ENCODE results near the gene MX2.

Gene MX2

DNA sequence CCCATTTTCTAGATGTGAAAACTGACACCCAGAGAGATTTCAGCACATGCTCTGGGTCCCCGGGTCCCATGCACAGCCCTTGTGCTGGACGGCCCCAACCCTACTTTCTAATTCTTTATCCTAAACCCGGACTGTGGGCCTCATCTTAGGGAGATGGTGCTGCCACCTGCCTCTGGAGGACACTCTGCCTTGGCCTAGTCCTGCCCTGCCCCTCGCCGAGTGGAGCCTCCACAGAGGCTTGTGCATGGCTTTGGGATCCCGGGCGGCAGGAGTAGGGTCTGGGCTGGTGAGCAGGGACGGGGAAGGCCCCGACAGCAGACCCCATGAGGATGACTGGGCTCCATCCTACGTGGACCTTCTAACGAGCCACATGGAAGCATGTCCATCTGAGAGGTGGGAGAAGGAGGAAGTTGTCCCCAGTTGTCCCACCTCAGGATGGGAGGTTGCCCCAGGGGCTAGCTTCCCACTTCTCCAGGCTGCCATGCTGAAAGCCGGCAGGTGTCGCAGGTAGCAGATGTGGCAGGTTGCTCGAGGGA is 12.4 kb downstream of the MX2 start:
- DNase-seq (ENCODE audit: low spot score) = no peak
- TF ChIP-seq, protein P1, sequence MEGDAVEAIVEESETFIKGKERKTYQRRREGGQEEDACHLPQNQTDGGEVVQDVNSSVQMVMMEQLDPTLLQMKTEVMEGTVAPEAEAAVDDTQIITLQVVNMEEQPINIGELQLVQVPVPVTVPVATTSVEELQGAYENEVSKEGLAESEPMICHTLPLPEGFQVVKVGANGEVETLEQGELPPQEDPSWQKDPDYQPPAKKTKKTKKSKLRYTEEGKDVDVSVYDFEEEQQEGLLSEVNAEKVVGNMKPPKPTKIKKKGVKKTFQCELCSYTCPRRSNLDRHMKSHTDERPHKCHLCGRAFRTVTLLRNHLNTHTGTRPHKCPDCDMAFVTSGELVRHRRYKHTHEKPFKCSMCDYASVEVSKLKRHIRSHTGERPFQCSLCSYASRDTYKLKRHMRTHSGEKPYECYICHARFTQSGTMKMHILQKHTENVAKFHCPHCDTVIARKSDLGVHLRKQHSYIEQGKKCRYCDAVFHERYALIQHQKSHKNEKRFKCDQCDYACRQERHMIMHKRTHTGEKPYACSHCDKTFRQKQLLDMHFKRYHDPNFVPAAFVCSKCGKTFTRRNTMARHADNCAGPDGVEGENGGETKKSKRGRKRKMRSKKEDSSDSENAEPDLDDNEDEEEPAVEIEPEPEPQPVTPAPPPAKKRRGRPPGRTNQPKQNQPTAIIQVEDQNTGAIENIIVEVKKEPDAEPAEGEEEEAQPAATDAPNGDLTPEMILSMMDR (IDR thresholded peaks at IDR 0.05; ENCODE audit: borderline replicate concordance, control extremely low read depth, extremely low read depth, insufficient read depth, missing control alignments) = no peak
- in situ Hi-C loops (cut with MboI; ENCODE audit: low sequenced_read_pairs, unreplicated experiment) = no loop called here

DNA sequence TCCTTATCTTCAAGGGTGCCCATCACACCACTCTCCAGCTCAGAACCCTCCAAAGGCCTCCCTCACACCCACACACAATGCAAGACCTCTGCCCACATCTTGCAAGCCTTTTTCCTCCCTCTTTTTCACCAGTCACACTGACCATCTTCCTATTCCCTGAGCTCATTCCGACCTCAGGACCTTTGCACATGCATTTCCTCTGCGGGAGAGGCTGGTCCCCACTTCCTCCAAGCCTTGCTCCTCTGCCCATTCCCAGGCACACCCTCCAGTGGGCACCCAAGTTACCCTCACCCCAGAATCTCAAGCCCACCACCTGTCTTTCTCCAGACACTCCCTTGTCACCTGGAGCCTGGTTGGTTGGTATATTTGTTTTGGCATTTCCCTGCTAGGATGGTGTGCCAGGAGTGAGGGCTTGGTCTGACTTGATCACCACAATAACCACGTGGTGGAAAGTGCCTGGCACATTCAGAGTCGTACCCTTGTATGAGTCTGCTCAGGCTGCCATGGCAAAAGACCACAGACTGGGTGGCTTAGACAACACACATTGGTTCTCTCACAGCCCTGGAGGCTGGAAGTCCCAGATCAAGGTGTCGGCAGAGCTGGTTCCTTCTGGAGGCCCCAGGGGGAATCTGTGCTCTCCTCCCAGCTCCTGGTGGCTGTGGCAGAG is 13.2 kb downstream of the MX2 start:
- in situ Hi-C loops (cut with MboI; ENCODE audit: low sequenced_read_pairs, unreplicated experiment) = no loop called here
- DNase-seq (ENCODE audit: low spot score) = no peak
- TF ChIP-seq, protein P1 (IDR thresholded peaks at IDR 0.05; ENCODE audit: borderline replicate concordance, control extremely low read depth, extremely low read depth, insufficient read depth, missing control alignments) = no peak

DNA sequence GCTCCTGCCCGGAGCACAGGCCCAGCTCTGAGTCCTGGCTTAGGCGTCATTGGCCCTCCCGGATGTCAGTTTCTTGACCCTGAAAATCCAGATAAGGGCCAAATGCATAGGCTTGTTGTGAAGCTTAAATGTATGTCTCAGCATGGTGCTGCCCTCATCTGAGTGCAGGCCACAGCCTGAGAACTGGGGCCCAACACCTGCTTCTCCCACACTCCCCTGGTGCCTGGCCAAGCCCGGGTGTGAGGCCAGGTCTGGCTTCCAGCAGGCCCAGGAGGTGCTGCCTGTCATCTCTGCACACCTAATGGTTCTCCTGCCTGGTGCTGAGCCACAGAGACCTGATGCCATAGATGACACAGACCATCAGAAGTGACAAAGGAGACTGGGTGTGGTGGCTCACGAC is 14.0 kb downstream of the MX2 start:
- in situ Hi-C loops (cut with MboI; ENCODE audit: low sequenced_read_pairs, unreplicated experiment) = no loop called here
- no peak for DNase-seq (ENCODE audit: low spot score)
- TF ChIP-seq, protein P1 (IDR thresholded peaks at IDR 0.05; ENCODE audit: borderline replicate concordance, control extremely low read depth, extremely low read depth, insufficient read depth, missing control alignments) = no peak

DNA sequence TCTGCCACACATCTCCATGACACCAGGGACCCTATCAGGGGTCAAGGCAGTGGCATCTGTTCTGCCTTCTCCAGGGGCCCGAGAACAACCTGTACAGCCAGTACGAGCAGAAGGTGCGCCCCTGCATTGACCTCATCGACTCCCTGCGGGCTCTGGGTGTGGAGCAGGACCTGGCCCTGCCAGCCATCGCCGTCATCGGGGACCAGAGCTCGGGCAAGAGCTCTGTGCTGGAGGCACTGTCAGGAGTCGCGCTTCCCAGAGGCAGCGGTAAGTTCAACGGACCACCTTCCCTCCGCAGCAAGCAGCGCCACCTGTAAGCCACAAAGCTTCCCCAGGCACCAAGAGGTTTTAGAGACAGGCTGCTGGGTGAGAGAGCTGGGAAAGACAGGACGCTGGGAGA is 15.9 kb downstream of the MX2 start:
- TF ChIP-seq, protein P1 (IDR thresholded peaks at IDR 0.05; ENCODE audit: borderline replicate concordance, control extremely low read depth, extremely low read depth, insufficient read depth, missing control alignments) = no peak
- no peak for DNase-seq (ENCODE audit: low spot score)
- in situ Hi-C loops (cut with MboI; ENCODE audit: low sequenced_read_pairs, unreplicated experiment) = no loop called here

DNA sequence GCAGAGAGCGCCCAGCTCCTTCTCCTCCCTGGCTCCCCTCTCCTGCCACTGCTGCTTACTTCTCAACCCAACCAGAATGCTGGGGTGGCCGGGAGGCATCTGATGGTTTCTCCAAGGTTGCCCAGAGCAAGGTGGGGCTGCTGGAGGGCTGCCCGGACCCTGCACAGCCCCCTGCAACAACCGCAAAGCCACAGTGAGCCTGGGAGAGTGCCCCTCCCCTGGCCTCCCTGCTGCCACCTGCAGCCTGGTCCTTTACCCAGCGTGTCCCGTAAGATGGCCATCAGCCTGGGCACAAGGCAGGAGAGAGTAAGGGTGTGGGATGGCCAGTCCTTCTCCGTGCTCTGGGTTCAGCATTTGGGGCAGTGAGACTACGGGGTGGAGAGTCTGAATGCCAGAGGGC is 17.0 kb downstream of the MX2 start:
- no peak for DNase-seq (ENCODE audit: low spot score)
- in situ Hi-C loops (cut with MboI; ENCODE audit: low sequenced_read_pairs, unreplicated experiment) = no loop called here
- TF ChIP-seq, protein P1 (IDR thresholded peaks at IDR 0.05; ENCODE audit: borderline replicate concordance, control extremely low read depth, extremely low read depth, insufficient read depth, missing control alignments) = no peak

DNA sequence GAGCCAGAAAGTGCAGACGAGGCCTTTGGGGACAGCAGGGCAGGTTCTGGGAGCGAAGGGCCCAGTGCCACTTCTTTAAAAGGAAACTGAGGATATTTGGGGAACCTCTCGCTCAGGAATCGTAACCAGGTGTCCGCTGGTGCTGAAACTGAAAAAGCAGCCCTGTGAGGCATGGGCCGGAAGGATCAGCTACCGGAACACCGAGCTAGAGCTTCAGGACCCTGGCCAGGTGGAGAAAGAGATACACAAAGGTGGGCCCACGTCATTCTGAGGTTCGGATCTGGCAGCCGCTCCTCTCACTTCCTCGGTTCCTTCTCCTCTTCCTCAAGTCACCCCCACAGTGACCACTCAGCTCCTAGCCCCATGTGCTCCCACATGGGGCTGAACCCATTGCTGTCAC is 18.1 kb downstream of the MX2 start:
- in situ Hi-C loops (cut with MboI; ENCODE audit: low sequenced_read_pairs, unreplicated experiment) = no loop called here
- TF ChIP-seq, protein P1 (IDR thresholded peaks at IDR 0.05; ENCODE audit: borderline replicate concordance, control extremely low read depth, extremely low read depth, insufficient read depth, missing control alignments) = no peak
- DNase-seq (ENCODE audit: low spot score) = no peak

All from GM13976 (cell line).